ENCODE data around the gene RAB44.

The RAB44 gene

DNA sequence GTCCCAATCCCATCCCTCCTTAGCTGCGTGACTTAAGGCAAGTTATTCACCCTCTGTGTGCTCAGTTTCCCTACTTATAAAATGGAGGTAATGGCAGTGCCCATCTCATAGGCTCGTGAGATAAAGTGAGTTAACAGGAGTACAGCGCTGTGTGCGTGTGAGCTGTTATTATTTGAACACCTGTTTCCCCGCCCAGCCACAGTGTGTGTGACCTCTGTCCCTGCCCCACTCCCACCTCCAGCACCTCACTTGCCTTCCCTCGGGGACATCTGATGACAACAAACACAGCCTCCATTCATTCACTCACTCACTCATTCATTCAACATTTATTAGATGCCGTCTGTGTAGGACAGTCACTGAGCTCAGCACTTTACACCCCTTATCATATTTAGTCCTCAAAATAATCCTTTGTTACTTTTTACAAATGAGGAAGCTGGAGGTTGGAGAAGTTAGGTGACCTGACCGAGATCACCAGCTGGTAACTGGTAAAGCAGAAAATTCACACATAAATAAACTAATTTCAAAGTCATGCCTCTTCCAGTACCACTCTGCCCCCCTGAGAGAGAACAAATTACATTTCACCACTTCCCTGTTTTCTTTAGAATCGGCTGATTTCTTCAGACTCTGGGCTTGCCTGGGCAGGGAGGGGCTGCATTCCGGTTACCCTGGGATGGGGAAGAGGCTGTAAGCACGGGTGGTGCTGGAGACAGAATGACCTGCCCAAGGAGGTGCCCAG is 83.0 kb downstream of the RAB44 start:
- no peak for DNase-seq

DNA sequence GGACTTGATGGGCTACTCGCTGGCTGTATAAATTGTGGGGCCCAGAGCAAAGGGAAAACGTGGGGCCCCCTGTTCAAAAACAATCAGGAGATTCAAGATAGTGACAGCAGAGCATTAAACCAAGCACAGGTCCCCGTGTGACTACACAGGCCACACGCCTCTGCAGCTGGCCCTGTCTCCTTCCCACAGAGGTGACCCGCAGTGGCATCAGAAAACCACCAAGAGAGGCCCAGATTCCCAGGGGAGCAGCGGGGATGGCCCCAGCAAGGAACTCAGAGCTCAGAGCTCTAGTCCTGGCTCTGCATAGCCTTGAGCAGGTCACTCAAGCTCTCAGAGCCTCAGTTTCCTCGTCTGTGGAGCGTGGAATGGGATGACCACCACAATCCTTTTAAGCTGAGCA is 84.0 kb downstream of the RAB44 start:
- DNase-seq: no peak

All from DMS79 (cell line).